ENCODE data around the gene LTO1.
"Not testable (repeated sequence)": the region's sequence is repeated elsewhere in the genome, so short reads cannot be mapped to it uniquely, and the experiment has no call there.

Gene LTO1

DNA sequence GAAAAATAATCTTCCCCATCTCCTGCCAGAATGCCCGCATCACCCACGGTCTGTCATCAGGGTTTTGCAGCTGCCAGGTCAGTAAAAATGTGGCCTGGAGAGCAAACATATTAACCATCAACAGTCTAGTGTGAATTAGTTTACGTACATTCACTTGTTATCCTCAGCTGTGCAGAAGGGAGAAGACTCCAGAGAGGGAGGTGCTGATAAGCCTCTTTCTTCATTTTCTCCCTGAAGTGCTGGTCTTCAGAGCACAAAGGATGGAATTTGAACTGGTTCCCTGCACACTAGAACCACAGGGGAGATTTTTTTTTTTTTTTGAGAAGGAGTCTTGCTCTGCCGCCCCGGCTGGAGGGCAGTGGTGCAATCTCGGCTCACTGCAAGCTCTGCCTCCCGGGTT, 20.4 kb upstream of the LTO1 start:
- DNase-seq (ENCODE audit: low read depth in 2 of 2) = no peak
- no peak overlapping the region for H3K4me3 ChIP-seq (replicated peaks in 1 of 2; ENCODE audit: low read depth in 2 of 2, low read length in 2 of 2)
- TF ChIP-seq, protein P1, sequence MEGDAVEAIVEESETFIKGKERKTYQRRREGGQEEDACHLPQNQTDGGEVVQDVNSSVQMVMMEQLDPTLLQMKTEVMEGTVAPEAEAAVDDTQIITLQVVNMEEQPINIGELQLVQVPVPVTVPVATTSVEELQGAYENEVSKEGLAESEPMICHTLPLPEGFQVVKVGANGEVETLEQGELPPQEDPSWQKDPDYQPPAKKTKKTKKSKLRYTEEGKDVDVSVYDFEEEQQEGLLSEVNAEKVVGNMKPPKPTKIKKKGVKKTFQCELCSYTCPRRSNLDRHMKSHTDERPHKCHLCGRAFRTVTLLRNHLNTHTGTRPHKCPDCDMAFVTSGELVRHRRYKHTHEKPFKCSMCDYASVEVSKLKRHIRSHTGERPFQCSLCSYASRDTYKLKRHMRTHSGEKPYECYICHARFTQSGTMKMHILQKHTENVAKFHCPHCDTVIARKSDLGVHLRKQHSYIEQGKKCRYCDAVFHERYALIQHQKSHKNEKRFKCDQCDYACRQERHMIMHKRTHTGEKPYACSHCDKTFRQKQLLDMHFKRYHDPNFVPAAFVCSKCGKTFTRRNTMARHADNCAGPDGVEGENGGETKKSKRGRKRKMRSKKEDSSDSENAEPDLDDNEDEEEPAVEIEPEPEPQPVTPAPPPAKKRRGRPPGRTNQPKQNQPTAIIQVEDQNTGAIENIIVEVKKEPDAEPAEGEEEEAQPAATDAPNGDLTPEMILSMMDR (IDR thresholded peaks at IDR 0.05; ENCODE audit: low read depth, low read length) = no peak

DNA sequence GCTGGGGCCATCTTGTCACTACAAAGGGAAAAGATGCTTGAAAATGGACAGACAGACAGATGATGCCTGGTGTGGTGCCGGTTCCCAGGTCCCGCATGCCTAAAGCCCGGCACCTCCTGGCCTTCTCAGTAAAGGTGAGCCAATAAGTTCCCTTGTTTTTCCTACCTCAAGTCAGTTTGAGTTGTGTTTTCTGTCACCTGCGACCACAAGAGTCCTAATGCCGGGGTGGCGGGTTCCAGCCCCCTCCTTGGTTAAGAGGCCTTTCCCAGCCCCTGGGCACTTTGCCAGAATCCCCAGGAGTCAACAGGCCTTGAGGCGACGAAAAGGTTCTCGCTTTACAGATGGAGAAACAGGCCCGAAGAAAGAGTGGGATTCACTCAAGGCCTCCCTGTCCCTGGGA, 19.6 kb upstream of the LTO1 start:
- TF ChIP-seq, protein P1 (IDR thresholded peaks at IDR 0.05; ENCODE audit: low read depth, low read length) = no peak
- no peak for DNase-seq (ENCODE audit: low read depth in 2 of 2)
- no peak overlapping the region for H3K4me3 ChIP-seq (replicated peaks in 1 of 2; ENCODE audit: low read depth in 2 of 2, low read length in 2 of 2)

DNA sequence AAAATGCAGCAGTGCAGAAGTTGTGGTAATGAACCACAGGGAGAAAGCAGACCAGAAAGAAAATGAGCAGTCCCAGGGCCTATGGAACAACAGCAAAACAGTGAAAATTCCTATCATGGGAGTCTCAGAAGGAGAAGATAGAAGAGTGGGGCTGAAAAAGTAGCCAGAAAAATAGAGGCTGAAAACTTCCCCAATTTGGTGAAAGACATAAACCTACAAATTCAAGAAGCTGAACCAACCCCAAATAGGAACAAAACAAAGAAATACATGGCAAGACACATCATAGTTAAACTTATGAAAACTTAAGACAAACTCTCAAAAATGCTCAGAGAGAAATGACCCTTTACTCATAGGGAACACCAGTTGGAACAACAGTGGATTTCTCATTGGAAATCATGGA, 17.3 kb upstream of the LTO1 start:
- TF ChIP-seq, protein P1 (IDR thresholded peaks at IDR 0.05; ENCODE audit: low read depth, low read length) = no peak
- no peak overlapping the region for H3K4me3 ChIP-seq (replicated peaks in 1 of 2; ENCODE audit: low read depth in 2 of 2, low read length in 2 of 2)

DNA sequence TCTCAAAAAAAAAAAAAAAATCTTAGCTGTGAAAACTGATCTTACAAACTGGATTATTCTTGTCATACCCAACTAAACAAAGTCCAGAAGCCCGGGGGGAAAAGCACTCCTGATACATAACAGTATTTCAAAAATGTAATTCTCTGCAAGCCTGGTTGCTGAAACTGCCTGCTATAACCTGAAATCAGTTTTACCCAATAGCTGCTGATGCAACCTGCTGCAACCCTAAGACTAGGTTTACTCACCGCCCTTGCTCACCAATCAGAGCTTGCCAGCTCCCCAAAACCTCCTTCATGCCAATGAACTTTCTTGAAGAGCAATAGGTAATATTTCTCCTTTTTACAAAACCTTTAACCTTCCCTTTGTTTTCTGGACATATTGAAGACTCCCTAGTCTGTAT, 16.3 kb upstream of the LTO1 start:
- peak; percentile 18 to 58 for DNase-seq (ENCODE audit: low read depth in 2 of 2)
- H3K4me3 ChIP-seq (replicated peaks in 1 of 2; ENCODE audit: low read depth in 2 of 2, low read length in 2 of 2) = no peak overlapping the region
- TF ChIP-seq, protein P1 (IDR thresholded peaks at IDR 0.05; ENCODE audit: low read depth, low read length) = no peak

More for the DNA sequence above, 17.3 kb upstream of the LTO1 start:
- DNase-seq (ENCODE audit: low read depth in 2 of 2) = no peak

DNA sequence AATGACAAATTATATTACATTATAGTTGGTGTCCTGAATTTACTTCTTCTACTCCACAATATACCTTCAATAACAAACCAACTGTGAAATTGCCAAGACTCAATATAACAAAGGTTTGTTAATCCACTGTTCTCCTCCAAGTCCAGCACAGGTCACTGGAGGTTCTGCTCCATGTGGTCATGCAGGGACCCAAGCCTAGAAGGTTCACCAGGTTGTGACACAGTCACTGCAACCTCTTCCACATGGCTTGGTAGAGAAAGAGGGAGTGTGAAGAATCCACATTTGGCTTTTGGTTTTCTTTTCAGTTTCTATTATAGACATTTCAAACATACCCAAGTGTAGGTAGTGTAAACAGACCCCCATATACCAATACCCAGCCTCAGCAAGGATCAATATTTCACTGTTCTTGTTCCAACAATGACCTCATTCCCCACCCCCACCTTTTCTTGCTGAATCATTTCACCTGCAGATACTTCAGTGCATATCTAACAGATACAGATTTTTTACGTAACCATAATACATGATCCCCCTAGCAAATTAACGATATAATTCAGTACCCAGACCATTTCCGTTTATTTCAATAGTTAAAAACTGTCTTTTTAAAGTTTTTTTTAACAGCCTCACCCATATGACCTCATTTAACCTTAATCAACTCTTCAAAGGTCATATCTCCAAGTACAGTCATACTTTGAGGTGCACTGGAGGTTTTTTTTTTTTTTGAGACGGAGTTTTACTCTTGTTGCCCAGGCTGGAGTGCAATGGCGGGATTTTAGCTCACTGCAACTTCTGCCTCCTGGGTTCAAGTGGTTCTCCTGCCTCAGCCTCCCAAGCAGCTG, 14.5 kb upstream of the LTO1 start:
- H3K4me3 ChIP-seq (replicated peaks in 1 of 2; ENCODE audit: low read depth in 2 of 2, low read length in 2 of 2) = no peak overlapping the region
- no peak for DNase-seq (ENCODE audit: low read depth in 2 of 2)
- TF ChIP-seq, protein P1 (IDR thresholded peaks at IDR 0.05; ENCODE audit: low read depth, low read length) = no peak

DNA sequence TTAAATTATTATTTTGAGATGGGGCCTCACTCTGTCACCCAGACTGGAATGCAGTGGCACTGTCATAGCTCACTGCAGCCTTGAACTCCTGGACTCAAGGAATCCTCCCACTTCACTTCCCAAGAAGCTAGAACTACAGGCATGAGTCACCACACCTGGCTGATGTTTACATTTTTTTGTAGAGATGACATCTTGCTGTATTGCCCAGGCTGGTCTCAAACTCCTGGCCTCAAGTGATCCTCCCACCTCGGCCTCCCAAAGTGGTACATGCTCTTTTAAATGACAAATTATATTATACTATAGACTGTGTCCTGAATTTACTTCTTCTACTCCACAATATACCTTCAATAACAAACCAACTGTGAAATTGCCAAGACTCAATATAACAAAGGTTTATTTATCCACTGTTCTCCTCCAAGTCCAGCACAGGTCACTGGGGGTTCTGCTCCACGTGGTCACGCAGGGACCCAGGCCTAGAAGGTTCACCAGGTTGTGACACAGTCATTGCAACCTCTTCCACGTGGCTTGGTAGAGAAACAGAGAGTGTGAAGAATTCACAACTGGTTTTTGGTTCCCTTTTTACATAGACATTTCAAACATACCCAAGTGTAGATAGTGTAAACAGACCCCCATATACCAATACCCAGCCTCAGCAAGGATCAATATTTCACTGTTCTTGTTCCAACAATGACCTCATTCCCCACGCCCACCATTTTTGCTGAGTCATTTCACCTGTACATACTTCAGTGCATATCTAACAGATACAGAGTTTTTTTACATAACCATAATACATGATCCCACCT, 13.0 kb upstream of the LTO1 start:
- DNase-seq (ENCODE audit: low read depth in 2 of 2); H3K4me3 ChIP-seq (replicated peaks in 1 of 2; ENCODE audit: low read depth in 2 of 2, low read length in 2 of 2): not testable (repeated sequence)

DNA sequence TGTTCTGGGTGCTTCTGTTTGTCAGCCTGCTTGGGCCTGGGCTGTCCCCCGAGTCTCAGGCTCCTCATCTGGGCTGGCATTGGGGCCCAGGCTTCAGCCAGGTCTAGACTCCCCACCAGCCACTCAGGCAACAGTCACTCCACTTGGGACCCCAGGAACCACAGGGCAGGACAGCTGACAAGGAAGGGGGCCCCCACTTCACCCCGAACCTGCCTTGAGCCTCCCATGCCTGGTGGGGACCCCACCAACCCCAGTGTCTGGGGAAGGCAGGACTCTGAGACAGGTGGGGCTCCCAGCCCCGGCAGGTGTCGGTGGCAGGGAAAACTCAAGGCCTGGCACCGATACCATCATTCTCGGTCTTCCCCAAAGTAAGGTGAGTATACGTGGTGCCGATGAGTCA, 11.7 kb upstream of the LTO1 start:
- H3K4me3 ChIP-seq (replicated peaks in 1 of 2; ENCODE audit: low read depth in 2 of 2, low read length in 2 of 2) = no peak overlapping the region
- no peak for DNase-seq (ENCODE audit: low read depth in 2 of 2)
- TF ChIP-seq, protein P1 (IDR thresholded peaks at IDR 0.05; ENCODE audit: low read depth, low read length) = no peak
